H9 (cell line): ENCODE data around the gene CAB39. TPM values are rescaled to one million over a fixed set of nuclear protein-coding genes. Genes with fewer than 3 reads are reported as not detected.

ENCODE experiments used
- DNase-seq: peaks from one replicate; pipeline ENCODE4 v3.0.0-alpha.2; 2017
- H2AFZ ChIP-seq: one replicate; pipeline ENCODE4 v1.6.1; 2013; ENCODE audit warnings: mild to moderate bottlenecking, low read length, control low read depth, moderate library complexity
- H2AK5ac ChIP-seq: 2 replicates; pipeline ENCODE4 v1.6.1; 2013; ENCODE audit warnings: low read length, control low read depth, mixed read lengths; ENCODE audit not compliant: insufficient read length
- H2BK120ac ChIP-seq: one replicate; pipeline ENCODE4 v1.6.1; 2013; ENCODE audit warnings: low read depth, mild to moderate bottlenecking, low read length, control low read depth, inconsistent platforms; ENCODE audit not compliant: poor library complexity, severe bottlenecking
- H2BK12ac ChIP-seq: 2 replicates; pipeline ENCODE4 v1.6.1; 2013; ENCODE audit warnings: low read length, control low read depth, mixed read lengths, low read depth; ENCODE audit not compliant: insufficient read length
- H2BK15ac ChIP-seq: 2 replicates; pipeline ENCODE4 v1.6.1; 2013; ENCODE audit warnings: low read depth, low read length, control low read depth
- H2BK20ac ChIP-seq: one replicate; pipeline ENCODE4 v1.6.1; 2013; ENCODE audit warnings: low read depth, mild to moderate bottlenecking, low read length, control low read depth, inconsistent platforms; ENCODE audit not compliant: poor library complexity, severe bottlenecking
- H2BK5ac ChIP-seq: 2 replicates; pipeline ENCODE4 v1.6.1; 2013; ENCODE audit warnings: low read length, control low read depth, mixed read lengths; ENCODE audit not compliant: insufficient read length
- H3K14ac ChIP-seq: 2 replicates; pipeline ENCODE4 v1.6.1; 2013; ENCODE audit warnings: low read length, control low read depth; ENCODE audit not compliant: insufficient read depth
- H3K18ac ChIP-seq: 2 replicates; pipeline ENCODE4 v1.6.1; 2013; ENCODE audit warnings: low read depth, mild to moderate bottlenecking, mixed read lengths, low read length, control low read depth; ENCODE audit not compliant: insufficient read length
- H3K23ac ChIP-seq: 2 replicates; pipeline ENCODE4 v1.6.1; 2013; ENCODE audit warnings: low read length, control low read depth, mixed read lengths, low read depth; ENCODE audit not compliant: insufficient read length
- H3K23me2 ChIP-seq: 2 replicates; pipeline ENCODE4 v1.6.1; 2013; ENCODE audit warnings: low read depth, mild to moderate bottlenecking, mixed read lengths, low read length, control low read depth; ENCODE audit not compliant: insufficient read length, poor library complexity, severe bottlenecking
- H3K27ac ChIP-seq: 2 replicates; pipeline ENCODE4 v1.5.1; 2013; ENCODE audit warnings: low read length, control low read depth, mixed read lengths, low read depth; ENCODE audit not compliant: insufficient read length
- H3K27me3 ChIP-seq: 2 replicates; pipeline ENCODE4 v1.6.1; 2013; ENCODE audit warnings: low read length, control low read depth, inconsistent platforms; ENCODE audit not compliant: insufficient read depth
- H3K4ac ChIP-seq: 2 replicates; pipeline ENCODE4 v1.6.1; 2013; ENCODE audit warnings: low read depth, mild to moderate bottlenecking, control low read depth, inconsistent platforms, low read length, moderate library complexity
- H3K4me1 ChIP-seq: 2 replicates; pipeline ENCODE4 v1.6.1; 2013; ENCODE audit warnings: low read length, control low read depth, inconsistent platforms; ENCODE audit not compliant: insufficient read depth
- H3K4me2 ChIP-seq: 2 replicates; pipeline ENCODE4 v1.6.1; 2013; ENCODE audit warnings: low read length, control low read depth, mixed read lengths; ENCODE audit not compliant: insufficient read length, insufficient read depth
- H3K56ac ChIP-seq: 2 replicates; pipeline ENCODE4 v1.6.1; 2013; ENCODE audit warnings: low read depth, mild to moderate bottlenecking, mixed read lengths, low read length, control low read depth; ENCODE audit not compliant: insufficient read length
- H3K79me1 ChIP-seq: 2 replicates; pipeline ENCODE4 v1.6.1; 2013; ENCODE audit warnings: low read depth, mild to moderate bottlenecking, moderate library complexity, low read length, control low read depth, inconsistent platforms; ENCODE audit not compliant: insufficient read depth, poor library complexity, severe bottlenecking
- H3K79me2 ChIP-seq: 2 replicates; pipeline ENCODE4 v1.6.1; 2013; ENCODE audit warnings: low read length, control low read depth, inconsistent platforms; ENCODE audit not compliant: insufficient read depth
- H3K9ac ChIP-seq: 2 replicates; pipeline ENCODE4 v1.6.1; 2013; ENCODE audit warnings: low read length, control low read depth, mixed read lengths; ENCODE audit not compliant: insufficient read length; ENCODE audit errors: extremely low read depth
- H3K9me3 ChIP-seq: one replicate; pipeline ENCODE4 v1.6.1; 2013; ENCODE audit warnings: low read depth, low read length, inconsistent platforms; ENCODE audit not compliant: control insufficient read depth
- H3T11ph ChIP-seq: one replicate; pipeline ENCODE4 v1.6.1; 2013; ENCODE audit warnings: mild to moderate bottlenecking, low read length, control low read depth, inconsistent platforms
- H4K20me1 ChIP-seq: one replicate; pipeline ENCODE4 v1.6.1; 2013; ENCODE audit not compliant: control insufficient read depth, insufficient read length, insufficient read depth
- H4K5ac ChIP-seq: 2 replicates; pipeline ENCODE4 v1.6.1; 2013; ENCODE audit warnings: low read depth, mild to moderate bottlenecking, mixed read lengths, low read length, control low read depth; ENCODE audit not compliant: insufficient read length
- H4K8ac ChIP-seq: replicated peaks from 2 replicates; pipeline ENCODE4 v1.6.1; 2013; ENCODE audit warnings: low read length, control low read depth, mixed read lengths, low read depth; ENCODE audit not compliant: insufficient read length
- H4K91ac ChIP-seq: 2 replicates; pipeline ENCODE4 v1.6.1; 2013; ENCODE audit warnings: low read depth, mild to moderate bottlenecking, moderate library complexity, mixed read lengths, low read length, control low read depth; ENCODE audit not compliant: insufficient read length
- H3K27ac Mint-ChIP-seq, 3 experiments: 2 replicates in 2 of 3; 3 replicates in 1 of 3; pipeline ENCODE4 v1.8.0; 2020 to 2021; ENCODE audit warnings: mixed read lengths in 3 of 3, mild to moderate bottlenecking in 1 of 3, moderate library complexity in 1 of 3
- H3K27me3 Mint-ChIP-seq: 2 replicates; pipeline ENCODE4 v1.8.0; 2021; ENCODE audit warnings: low read depth, mild to moderate bottlenecking, moderate library complexity, mixed read lengths
- H3K36me3 Mint-ChIP-seq, 3 experiments: 2 replicates in 2 of 3; 3 replicates in 1 of 3; pipeline ENCODE4 v1.8.0; 2020 to 2021; ENCODE audit warnings: low read depth in 3 of 3, mixed read lengths in 3 of 3; ENCODE audit not compliant: insufficient read depth in 1 of 3
- H3K4me1 Mint-ChIP-seq, 2 experiments: 2 replicates each; pipeline ENCODE4 v1.8.0; 2020; ENCODE audit warnings: mixed read lengths in 2 of 2
- H3K4me3 Mint-ChIP-seq, 2 experiments: 2 replicates in 1 of 2; 3 replicates in 1 of 2; pipeline ENCODE4 v1.8.0; 2020 to 2021; ENCODE audit warnings: mild to moderate bottlenecking in 2 of 2, mixed read lengths in 2 of 2, moderate library complexity in 1 of 2
- H3K9me3 Mint-ChIP-seq, 2 experiments: 2 replicates in 1 of 2; 3 replicates in 1 of 2; pipeline ENCODE4 v1.8.0; 2020; ENCODE audit warnings: mild to moderate bottlenecking in 2 of 2, mixed read lengths in 2 of 2, moderate library complexity in 1 of 2
- CTCF ChIP-seq: fragments of 200-600 bp; sonication (generic); conservative IDR thresholded peaks from 3 replicates; pipeline ENCODE4 v1.8.0; 2021; ENCODE audit warnings: antibody characterized with exemption, mild to moderate bottlenecking
- WGBS: extraction: QIAGEN DNeasy Blood & Tissue Kit; methylation state at CpG from one replicate; pipeline ENCODE4 v1.1.7; 2013; ENCODE audit warnings: missing lambda C conversion rate, low lambda C conversion rate, mixed read lengths; ENCODE audit not compliant: insufficient read length; ENCODE audit errors: extremely low coverage; 5-methylcytosine and 5-hydroxymethylcytosine counted together
- total RNA-seq: library from RNA; stranded (reverse); gene quantifications from 2 replicates; pipeline ENCODE4 v1.2.1, GENCODE V29; 2021

CAB39 gene
- total RNA-seq, 1 experiment from 2014 or later = 42.7 TPM

- Histone ChIP-seq H4K8ac (no peak overlapping the region), H3K27ac (no peak overlapping the region), H2AFZ (no peak overlapping the region), H2BK120ac (no peak overlapping the region), H2BK5ac (no peak overlapping the region), H3K4me2 (no peak overlapping the region), H3K4me1 (peaks cover 4% of the 10 kb centered on the region; the same call in 1 of the 2 replicates), H3K18ac (no peak overlapping the region), H3K56ac (no peak overlapping the region), H2AK5ac (no peak overlapping the region), H3T11ph (no peak overlapping the region), H4K5ac (no peak overlapping the region), H3K27me3 (no peaks in the 10 kb centered on the region), H3K23me2 (no peaks in the 10 kb centered on the region), H3K4ac (no peak overlapping the region), H3K79me2 (no peaks in the 10 kb centered on the region), H2BK15ac (no peak overlapping the region), H3K9me3 (no peaks in the 10 kb centered on the region), H4K20me1 (no peaks in the 10 kb centered on the region), H2BK20ac (no peak overlapping the region), H3K79me1 (no peaks in the 10 kb centered on the region), H4K91ac (no peak overlapping the region), H3K14ac (no peak overlapping the region), H3K23ac (no peak overlapping the region), H3K9ac (no peak overlapping the region), H2BK12ac (no peak overlapping the region)
- no CpG with 5 or more reads among the region's 2 CpGs for WGBS
- Mint-ChIP-seq H3K9me3 (no peaks in the 10 kb centered on the region), H3K27ac (no peak overlapping the region), H3K36me3 (no peaks in the 10 kb centered on the region; a peak in 1 of 7 replicates), H3K27me3 (peaks cover 1% of the 10 kb centered on the region; the same call in 1 of the 2 replicates), H3K4me1 (peaks cover 5 to 11% of the 10 kb centered on the region in 2 experiments), H3K4me3 (no peak overlapping the region)
- DNase-seq = no peak
- TF ChIP-seq CTCF = no peak
Observed at GRCh38 chr2:230688490-230688889, 24.2 kb upstream of the CAB39 start.
